Effector memory CD4-positive, alpha-beta T cell (primary cell): ENCODE results near the gene ARNT2.

Source experiments
- DNase-seq, 3 donors: peaks; one replicate each; pipeline ENCODE4 v3.0.0-alpha.2; 2020
- H3K27ac ChIP-seq: 2 replicates; pipeline ENCODE4 v1.7.0; 2013; ENCODE audit warnings: mild to moderate bottlenecking, low read length, moderate library complexity; ENCODE audit not compliant: insufficient read depth, poor library complexity, severe bottlenecking
- H3K27me3 ChIP-seq: replicated peaks from 2 replicates; pipeline ENCODE4 v1.7.0; 2013; ENCODE audit warnings: mild to moderate bottlenecking, low read length; ENCODE audit not compliant: insufficient read depth, control insufficient read depth, poor library complexity, severe bottlenecking
- H3K36me3 ChIP-seq: 2 replicates; pipeline ENCODE4 v1.7.0; 2013; ENCODE audit warnings: mild to moderate bottlenecking, low read length, moderate library complexity; ENCODE audit not compliant: control insufficient read depth, insufficient read depth
- H3K4me1 ChIP-seq: 2 replicates; pipeline ENCODE4 v1.7.0; 2013; ENCODE audit warnings: low read length, mild to moderate bottlenecking; ENCODE audit not compliant: control insufficient read depth, insufficient read depth, poor library complexity, severe bottlenecking
- H3K4me3 ChIP-seq: 2 replicates; pipeline ENCODE4 v1.7.0; 2013; ENCODE audit warnings: low read length, low read depth, mild to moderate bottlenecking; ENCODE audit not compliant: insufficient read depth, poor library complexity, severe bottlenecking
- H3K9me3 ChIP-seq: 2 replicates; pipeline ENCODE4 v1.7.0; 2013; ENCODE audit warnings: mild to moderate bottlenecking, low read length, moderate library complexity; ENCODE audit not compliant: control insufficient read depth

Gene ARNT2

GRCh38 chr15:80604583-80605575, 200.7 kb downstream of the ARNT2 start:
- Histone ChIP-seq H3K4me3 (no peak overlapping the region), H3K27me3 (no peaks in the 10 kb centered on the region), H3K36me3 (no peaks in the 10 kb centered on the region), H3K9me3 (no peaks in the 10 kb centered on the region), H3K4me1 (no peaks in the 10 kb centered on the region), H3K27ac (no peak overlapping the region)
- DNase-seq = no peak

- H3K4me3 ChIP-seq = no peak overlapping the region
- H3K27ac ChIP-seq = no peak overlapping the region
- no peaks in the 10 kb centered on the region for H3K36me3 ChIP-seq
- no peaks in the 10 kb centered on the region for H3K9me3 ChIP-seq
- no peaks in the 10 kb centered on the region for H3K4me1 ChIP-seq
- DNase-seq = no peak
- no peaks in the 10 kb centered on the region for H3K27me3 ChIP-seq
Measured at GRCh38 chr15:80605591-80606150, 201.5 kb downstream of the ARNT2 start.

- no peak for DNase-seq
Measured at GRCh38 chr15:80606511-80607071, 202.4 kb downstream of the ARNT2 start.

GRCh38 chr15:80607287-80607980, 203.3 kb downstream of the ARNT2 start:
- H3K4me1 ChIP-seq = no peaks in the 10 kb centered on the region
- H3K27ac ChIP-seq = no peak overlapping the region
- no peaks in the 10 kb centered on the region for H3K27me3 ChIP-seq
- no peaks in the 10 kb centered on the region for H3K9me3 ChIP-seq
- no peaks in the 10 kb centered on the region for H3K36me3 ChIP-seq
- DNase-seq = no peak
- H3K4me3 ChIP-seq = no peak overlapping the region

More at GRCh38 chr15:80606511-80607071, 202.4 kb downstream of the ARNT2 start:
- H3K36me3 ChIP-seq = no peaks in the 10 kb centered on the region
- no peaks in the 10 kb centered on the region for H3K4me1 ChIP-seq
- H3K27ac ChIP-seq = no peak overlapping the region
- H3K4me3 ChIP-seq = no peak overlapping the region
- no peaks in the 10 kb centered on the region for H3K9me3 ChIP-seq
- no peaks in the 10 kb centered on the region for H3K27me3 ChIP-seq

- DNase-seq = no peak
- Histone ChIP-seq H3K4me3 (no peak overlapping the region), H3K27me3 (no peaks in the 10 kb centered on the region), H3K27ac (no peak overlapping the region), H3K4me1 (no peaks in the 10 kb centered on the region), H3K9me3 (no peaks in the 10 kb centered on the region), H3K36me3 (no peaks in the 10 kb centered on the region)
Measured at GRCh38 chr15:80608688-80609087, 204.5 kb downstream of the ARNT2 start.

- DNase-seq = no peak
- Histone ChIP-seq H3K36me3 (no peaks in the 10 kb centered on the region), H3K4me3 (no peak overlapping the region), H3K27ac (no peak overlapping the region), H3K9me3 (no peaks in the 10 kb centered on the region), H3K4me1 (no peaks in the 10 kb centered on the region), H3K27me3 (no peaks in the 10 kb centered on the region)
Measured at GRCh38 chr15:80609091-80609490, 204.9 kb downstream of the ARNT2 start.

- no peaks in the 10 kb centered on the region for H3K9me3 ChIP-seq
- H3K4me3 ChIP-seq = no peak overlapping the region
- no peak for DNase-seq
- no peaks in the 10 kb centered on the region for H3K4me1 ChIP-seq
- H3K27me3 ChIP-seq = no peaks in the 10 kb centered on the region
- H3K27ac ChIP-seq = no peak overlapping the region
- no peaks in the 10 kb centered on the region for H3K36me3 ChIP-seq
Measured at GRCh38 chr15:80609512-80609946, 205.3 kb downstream of the ARNT2 start.

- Histone ChIP-seq H3K36me3 (no peaks in the 10 kb centered on the region), H3K4me3 (no peak overlapping the region), H3K9me3 (no peaks in the 10 kb centered on the region), H3K27ac (no peak overlapping the region), H3K27me3 (no peaks in the 10 kb centered on the region), H3K4me1 (no peaks in the 10 kb centered on the region)
- no peak for DNase-seq
Measured at GRCh38 chr15:80611543-80612080, 207.4 kb downstream of the ARNT2 start.

- H3K9me3 ChIP-seq = no peaks in the 10 kb centered on the region
- H3K27ac ChIP-seq = no peak overlapping the region
- DNase-seq = no peak
Measured at GRCh38 chr15:80612118-80612823, 208.1 kb downstream of the ARNT2 start.

More at GRCh38 chr15:80612118-80612823, 208.1 kb downstream of the ARNT2 start:
- H3K4me3 ChIP-seq = no peak overlapping the region
- H3K27me3 ChIP-seq = no peaks in the 10 kb centered on the region
- H3K4me1 ChIP-seq = no peaks in the 10 kb centered on the region
- H3K36me3 ChIP-seq = no peaks in the 10 kb centered on the region
